Stimulated activated CD4-positive, alpha-beta T cell treated with anti-CD3 and anti-CD28 coated beads, Interleukin-1b, Interleukin-23, amount 100 ng/mL, for 24 hours (primary cell): ENCODE measurements around the gene BIRC5.

Experiments
- DNase-seq, 4 experiments: peaks; one replicate each; pipeline ENCODE4 v3.0.0-alpha.2; 2020; ENCODE audit warnings: low read depth in 4 of 4, low spot score in 1 of 4

BIRC5 gene

DNA sequence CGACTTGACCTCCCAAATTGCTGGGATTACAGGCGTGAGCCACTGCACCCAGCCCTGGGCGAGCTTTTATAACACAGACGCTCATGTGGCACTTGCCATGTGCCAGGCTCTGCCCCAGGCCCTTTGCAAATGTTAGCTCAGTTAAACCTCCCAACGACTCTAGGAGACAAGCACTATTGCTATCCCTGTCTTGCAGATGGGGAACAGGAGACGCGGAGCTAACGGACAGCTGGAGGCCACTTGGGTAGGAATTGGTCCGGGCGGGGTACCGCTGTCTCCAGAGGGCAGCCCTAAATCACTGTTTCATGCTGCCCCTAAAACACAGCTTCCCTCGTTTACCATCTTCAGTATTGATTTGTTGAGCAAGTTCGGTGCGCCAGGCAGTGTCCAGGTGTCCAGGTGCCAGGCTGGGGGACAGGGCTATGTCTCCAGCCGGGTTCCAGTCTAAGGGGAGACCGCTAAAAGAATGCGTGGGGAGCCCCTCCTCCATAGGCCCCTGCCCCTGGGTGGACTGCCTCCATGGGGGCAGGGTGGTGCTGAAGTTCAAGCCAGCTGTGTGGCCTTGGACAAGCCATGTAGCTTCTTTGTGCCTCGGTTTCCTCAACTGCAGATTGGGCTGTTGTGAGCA is 41.1 kb downstream of the BIRC5 start:
- no peak for DNase-seq

DNA sequence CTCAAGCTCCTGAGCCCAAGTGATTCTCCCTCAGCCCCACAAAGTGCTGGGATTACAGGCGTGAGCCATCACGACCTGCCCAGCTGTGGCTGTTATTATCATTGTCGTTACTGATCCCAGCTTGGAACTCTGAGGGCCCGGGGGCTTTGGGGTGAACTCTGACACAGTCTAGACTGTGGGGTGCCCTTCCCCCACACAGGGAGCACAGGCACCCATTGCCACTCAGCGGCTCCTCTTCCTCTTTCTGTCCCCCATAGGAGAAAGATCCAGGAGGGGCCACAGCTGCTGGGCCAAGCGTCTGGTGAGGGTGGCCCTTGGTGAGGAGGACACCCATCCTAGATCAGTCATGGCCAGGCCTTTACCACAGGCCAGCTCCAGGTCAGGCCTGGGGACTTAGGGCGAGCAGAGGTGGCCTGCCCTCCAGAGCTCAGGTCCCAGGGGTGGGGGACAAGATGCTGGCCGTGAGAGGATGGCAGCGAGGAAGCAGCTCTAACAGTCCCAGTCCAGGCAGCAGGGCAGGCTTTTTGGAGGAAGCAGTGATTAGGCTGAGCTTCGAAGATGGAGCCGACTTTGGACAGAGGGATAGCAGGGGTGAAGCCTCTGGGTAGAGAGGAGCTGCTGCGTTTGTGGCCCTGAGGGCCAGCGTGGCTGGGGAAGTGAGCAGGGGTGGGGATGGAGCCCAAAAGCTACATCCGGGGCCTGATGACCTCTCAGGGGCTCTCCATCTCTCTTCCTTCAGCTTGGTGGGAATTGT is 42.1 kb downstream of the BIRC5 start:
- DNase-seq: no peak

DNA sequence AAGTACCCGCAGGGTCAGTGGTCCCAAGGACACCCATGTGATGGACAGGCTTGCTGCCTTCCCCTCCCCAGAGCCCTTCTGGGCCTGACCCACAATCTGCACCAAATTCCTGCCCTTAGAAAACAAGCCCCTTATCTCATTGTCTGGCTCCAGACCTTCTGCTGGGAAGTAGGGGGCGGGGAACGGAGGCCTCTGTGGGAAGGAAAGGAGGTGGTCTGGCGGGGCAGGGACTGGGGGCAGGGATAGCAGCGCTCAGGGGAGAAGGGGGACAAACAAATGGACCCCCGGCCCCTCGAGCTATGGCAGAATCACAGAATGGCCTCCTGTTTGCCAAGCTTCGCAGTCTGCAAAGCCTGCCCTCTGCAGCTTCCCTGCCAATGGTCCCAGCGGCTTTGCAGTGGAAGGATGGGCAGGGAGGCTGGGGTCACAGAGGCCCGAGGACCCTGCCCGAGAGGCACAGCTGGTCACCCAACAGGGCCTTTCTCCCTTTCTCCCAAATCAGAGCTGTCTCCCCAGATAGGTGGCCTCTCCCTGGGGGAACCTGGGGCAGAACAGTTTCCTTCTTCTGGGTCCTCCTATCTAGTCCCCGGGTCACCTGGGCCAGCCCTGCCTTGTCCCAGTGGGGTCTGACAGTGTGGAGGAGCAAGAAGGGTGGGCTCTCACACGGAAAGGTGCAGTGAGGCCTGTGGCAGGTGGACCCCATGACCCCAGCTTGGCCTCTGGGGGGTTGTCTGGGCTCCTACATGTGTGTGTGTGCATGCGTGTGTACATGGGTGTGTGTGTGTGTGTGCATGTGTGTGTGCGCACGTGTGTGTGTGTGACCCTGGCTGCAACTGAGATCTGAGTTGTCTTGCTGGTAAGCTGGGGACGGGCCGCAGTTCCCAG is 42.9 kb downstream of the BIRC5 start:
- no peak for DNase-seq

DNA sequence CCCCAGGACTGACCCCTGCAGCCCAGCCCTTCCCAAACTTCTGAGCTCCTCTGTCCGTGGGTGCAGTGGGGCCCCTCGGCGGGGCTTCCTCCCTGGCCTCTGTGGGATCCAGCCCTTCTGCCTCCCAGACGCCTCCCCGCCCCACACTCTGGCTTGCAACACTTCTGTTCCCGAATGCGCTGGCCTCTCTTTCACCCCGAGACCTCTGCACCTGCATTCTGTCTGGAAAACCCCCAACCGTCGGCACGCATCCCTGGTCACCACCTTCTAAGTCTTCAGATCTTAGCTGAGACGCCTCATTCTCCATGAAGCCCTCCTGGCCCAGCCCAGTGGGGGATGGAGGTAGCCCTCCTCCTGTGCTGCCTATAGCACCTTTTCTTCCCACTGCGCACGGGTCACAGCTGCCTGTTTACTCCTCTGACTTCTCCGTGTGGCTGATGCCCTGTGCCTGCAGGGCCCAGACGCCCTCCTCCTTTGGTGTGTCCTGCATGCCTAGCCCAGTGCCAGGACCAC is 43.8 kb downstream of the BIRC5 start:
- DNase-seq: peak in 1 of 4 experiments; percentile 35

DNA sequence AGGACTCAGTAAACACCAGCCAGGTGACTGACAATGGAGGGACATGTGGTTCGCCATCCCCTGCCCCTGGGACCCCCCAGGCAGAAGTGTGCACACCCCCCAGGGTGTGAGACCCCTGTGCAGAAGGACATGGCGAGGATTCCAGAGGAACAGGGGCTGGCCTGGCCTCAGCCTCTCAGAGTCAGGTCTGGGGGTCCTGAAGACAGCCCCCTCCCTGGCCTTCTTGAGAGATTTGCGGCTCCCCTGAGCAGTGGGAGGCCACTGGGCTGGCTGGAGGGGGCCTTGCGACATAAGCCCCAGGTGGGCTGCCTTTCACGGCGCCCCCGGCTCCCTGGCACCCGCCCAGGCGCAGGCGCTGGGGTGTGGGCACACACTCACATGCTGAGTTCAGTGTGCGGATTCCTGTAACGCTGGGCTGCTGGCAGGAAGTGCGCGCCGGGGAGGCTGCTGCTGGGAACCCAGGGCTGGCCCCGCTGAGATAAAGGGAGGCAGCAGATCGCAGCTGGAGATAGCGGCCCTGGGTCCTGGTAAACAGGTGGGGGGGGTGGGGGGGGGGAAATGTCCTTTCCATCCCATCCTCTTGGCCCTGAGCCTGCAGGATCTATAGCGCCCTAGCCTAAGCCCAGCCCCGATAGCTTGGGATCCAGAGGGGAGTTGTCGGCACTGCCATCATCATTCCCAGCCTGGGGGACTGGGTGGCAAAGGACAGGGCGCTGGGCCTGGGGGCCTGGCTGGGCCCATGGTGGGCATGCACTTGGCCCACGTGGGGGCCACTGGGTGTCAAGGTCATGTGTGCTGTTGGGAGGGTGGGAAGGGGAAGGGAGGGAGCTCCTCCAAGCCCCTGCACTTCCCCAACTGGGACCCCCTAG is 44.5 kb downstream of the BIRC5 start:
- peak in 2 of 4 experiments; percentile 54 to 73 for DNase-seq

DNA sequence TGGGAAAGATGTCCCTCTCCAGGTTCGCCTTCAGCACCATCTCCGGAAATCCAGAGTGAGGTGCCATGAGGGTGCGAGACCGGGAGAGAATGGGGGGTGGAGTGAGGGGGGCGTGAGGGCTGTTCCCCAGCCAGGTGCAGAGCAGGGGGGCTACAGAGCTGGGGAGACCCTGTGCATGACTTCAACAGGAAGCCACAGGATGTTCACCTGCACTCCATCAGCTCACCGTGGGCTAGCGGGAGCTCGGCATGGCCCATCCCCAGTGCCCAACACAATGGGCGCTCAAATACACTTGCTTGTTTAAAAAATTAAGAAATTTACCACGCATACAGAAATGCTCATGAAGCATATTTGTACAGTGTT is 45.1 kb downstream of the BIRC5 start:
- DNase-seq: no peak

DNA sequence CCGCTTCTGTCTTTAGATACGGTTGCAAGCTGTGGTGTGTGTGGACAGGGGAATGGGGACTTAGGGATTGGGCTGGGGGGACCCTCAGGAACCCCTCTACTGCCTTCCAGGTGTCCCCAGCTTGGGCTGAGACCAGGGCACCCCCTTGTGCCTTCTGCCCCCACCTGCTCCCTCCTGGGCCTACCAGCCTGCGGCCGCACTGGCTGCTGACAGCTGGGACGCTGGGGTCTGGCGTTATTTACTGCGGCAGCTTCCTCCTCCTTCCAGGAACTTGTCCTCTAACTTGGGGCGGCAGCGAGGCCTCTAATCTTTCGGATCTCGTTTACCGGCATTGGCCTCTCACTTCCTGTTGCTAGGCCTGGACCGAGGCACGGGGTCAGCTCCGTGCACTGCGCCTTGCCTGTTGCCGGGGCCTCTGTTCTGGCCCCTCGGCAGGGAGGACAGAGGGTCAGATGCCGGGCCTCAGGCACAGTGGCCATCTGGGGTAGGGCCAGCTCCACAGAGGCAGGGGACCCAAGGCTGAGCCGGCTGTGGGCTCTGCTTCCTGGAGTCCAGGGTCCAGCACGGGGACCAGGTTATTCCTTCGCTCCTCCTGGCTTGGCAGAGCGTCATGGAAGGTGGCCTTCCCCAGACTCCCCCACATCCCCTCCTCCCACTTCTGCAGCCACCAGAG is 49.1 kb downstream of the BIRC5 start:
- no peak for DNase-seq

DNA sequence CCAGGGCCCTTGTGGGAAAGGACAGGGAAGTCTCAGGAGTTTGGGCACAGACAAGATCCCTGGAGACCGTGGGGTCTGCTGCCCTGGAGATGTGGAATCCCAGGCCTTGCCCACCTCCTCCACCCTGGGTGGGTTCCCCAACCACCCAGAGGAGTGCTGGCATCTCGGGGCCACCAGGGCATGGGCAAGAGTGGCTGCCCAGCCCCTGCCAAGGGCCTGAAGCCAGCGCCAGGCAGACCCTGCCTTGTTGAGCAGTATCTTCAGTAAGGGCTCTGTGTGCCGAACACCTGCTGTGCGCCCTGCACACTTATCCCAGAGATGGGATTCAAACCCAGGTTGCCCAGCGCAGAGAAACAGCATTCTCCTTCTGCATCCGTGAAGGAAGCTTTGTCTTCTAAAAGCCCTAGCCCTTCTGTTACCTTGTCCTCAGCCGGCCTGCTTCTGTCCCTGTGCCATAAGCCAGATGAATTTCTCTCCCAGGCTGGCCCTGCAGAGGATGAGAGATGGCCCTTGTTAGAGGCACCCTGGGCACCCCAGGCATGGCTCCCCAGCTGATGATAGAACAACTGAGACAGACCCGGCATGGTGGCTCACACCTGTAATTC is 49.8 kb downstream of the BIRC5 start:
- DNase-seq: no peak

DNA sequence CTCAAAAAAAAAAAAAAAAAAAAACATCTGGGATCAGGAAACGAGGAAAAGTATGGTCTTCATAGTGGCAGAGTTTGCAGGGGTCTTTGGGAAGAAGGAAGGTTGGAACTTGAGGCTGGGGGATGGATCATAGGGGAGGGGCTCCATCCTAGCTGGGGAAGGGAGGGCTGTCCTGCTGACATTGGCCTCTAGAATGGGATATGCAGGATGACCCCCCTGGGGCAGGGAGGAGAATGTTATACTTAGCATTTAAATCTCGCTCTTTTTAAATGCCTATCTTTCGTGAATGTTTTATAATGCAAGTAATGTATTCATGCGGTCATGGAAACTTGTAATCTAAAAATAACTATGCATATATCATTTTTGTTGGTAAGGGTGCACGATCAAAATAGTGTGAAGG is 50.5 kb downstream of the BIRC5 start:
- DNase-seq: no peak

DNA sequence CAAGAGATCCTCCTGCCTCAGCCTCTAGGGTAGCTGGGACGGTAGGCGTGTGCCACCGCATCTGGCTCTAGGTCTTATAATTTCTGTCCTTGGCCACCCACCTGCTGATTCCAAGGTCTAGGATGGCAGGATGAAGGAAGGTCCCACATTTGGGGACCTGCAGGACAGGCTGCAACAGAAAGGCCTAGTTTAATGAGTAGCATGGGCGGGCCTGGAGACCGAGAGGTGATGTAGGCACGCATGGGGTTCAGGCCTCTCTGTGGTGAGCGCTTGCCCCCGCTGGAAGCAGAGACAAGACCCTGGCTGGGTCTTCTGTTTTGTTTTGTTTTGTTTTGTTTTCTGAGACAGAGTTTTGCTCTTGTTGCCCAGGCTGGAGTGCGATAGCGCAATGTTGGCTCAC is 51.1 kb downstream of the BIRC5 start:
- DNase-seq: no peak

DNA sequence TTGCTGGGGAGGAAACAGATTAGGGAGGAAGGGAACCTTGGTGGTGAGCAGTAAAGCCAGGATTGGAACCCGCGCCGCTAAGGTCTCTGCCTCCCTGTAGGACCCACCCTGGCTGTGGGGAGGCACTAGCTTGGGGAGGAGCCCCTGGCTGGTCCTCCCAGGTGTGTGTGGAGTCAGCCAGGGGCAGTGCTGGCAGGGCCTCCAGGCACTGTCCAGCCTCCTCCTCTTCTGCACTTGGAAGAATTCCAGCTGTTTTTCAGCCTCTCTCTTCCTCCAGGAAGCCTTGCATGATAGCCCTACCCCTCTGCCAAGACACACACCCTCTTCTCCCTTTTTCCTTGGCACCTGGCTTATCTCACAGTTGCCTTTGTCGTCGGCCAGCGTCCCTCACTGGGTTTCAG is 52.2 kb downstream of the BIRC5 start:
- no peak for DNase-seq

DNA sequence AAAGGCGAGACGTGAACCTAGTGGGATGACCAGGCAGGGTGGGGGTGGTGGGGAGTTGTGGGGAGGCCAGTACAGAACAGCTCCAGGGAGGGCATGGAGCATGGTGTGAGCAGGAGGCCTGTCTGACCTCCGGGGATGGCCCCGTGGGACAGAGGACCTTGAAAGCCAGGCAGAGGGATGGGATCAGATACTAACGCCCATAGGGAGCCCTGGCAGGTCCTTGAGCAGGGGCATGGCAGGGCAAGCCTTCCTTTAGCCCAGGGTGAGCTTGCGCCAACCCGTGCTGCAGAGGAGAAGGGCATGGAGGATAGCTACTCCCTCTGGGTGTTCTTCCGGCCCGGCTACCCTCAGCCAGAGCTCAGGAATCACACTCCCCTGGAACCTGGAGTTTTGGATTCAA is 52.7 kb downstream of the BIRC5 start:
- DNase-seq: no peak

DNA sequence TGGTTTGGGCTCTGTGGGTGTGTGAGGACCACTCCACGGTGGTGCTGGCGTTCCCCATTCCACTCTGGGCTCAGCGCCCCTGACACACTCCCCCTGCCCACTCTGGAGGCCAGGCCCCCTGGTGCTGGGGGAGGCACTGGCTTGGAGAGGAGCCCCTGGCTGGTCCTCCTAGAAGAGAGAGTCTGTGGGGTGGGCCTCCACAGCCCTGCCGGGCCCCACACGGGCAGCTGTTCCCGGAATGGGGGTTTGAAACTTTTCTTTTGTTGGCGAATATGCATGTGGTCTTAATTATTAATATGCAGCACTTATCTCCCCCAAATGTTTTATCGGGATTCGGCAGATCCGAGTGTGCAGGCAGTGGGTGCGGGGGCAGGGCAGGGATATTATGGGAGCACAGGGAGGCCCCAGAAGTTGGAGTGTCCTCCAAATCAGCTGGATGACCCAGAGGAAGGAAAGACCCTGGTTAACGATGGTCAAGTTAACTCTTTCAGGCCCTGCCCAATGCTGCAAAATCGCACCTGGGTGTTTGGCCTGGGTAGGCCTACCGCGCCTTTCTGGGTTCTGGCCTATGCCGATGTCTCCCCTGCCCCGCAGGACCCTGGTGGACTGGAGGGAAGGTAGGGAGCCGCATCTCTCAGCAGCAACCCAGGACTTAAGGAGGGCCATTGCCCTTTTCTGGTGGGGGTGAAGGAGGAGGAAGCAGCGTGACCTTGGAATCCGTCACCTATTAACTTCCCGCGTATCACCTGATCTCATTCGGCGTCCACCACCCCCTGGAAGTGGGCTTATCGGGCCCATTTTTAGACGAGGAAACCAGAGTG is 53.4 kb downstream of the BIRC5 start:
- no peak for DNase-seq

DNA sequence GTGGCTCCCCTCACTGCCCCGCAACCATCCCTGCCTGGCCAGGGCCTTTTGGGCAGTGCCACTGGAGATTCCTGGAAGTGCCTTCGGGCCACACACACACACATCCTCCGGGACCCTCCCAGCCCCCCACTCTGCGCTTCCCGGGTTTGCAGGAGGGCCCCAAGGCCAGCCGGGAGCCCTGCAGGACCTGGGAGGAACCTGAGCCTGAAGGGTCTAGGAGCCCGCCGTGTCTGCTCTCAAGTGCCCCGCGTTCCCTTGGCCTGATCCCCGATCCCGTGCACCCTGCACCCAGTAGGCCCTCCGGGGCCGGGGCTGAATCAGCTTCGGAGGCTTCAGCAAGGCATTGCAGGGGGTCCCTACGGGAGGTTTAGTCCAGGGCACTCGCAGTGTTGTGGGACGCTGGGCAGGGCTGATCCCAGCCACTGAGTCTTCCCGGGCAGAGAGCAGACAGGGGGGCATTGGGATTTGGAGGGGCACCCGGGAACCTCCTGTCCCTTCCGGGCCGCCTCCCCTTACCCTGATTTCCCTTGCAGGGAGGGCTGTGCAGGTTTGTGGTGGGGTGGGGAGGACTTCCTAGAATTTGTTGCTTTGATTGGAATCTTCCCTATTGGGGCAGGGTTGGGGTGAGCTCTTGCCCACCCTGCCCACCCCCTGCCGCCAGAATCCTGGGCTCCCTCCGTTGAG is 54.3 kb downstream of the BIRC5 start:
- no peak for DNase-seq

DNA sequence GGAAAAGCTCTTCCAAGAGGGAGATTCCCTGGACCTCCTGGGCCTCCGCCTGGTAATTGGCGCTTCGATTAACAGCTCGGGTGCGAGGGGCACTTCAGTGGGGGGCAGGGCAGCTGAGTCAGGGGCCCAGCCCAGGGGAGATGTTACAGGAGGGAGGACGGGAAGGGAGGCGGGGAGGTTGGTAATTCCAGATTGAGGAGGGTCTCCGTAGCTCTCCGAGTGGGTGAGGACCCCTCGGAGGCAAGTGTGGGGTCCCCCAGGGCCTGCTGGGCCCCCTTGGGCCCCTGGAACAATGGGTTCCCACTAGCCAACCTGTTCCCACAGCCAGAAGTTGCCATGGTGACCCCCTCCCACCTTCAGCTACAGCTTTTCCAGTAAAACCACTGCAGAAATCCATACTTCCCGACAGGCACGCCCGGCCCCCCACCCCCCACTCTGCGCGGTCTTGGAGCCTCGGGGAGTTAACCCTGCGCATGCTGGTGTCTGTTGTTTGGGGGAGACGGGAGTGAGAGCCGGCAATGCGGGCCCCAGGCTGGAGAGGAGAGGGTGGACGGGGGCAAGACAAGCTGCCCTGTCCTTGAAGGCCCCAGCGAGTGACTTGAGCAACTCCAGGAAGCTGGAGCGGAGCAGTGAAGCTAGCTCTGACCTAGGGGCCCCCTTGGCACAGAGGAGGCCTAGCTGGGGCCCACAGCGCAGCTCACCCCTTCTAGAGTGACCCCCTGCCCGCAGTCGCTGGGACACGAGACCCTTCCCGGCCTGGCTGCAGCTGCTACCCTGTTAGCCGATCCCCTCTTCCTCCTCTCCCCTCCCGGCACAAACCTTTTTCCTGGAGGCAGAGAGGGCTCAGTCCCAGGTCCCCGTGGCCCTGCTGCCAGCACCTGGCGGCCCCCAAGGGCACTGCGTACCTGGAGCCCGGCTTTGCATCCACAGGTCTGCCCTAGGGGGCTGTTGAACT is 55.2 kb downstream of the BIRC5 start:
- DNase-seq: no peak

DNA sequence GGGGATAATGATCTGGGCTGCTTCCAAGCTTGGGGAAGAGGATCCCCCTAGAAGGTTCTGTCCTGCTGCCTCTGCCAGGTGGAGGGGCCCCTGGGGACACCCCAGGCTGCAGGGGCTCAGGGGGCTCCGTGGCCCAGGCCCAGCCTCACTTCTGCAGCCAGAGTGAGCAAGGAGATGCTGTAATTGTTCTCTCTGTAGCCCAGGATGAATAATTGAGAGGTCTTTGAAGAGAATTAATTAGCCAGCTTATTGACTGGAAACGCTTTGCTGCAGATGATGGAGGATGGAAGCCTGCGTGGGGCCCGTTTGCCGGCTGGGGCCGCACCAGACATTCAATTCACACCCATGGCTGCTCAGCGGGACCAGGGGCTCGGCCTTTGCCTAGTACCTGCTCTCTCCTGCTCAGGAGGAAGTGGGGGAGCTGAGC is 55.9 kb downstream of the BIRC5 start:
- DNase-seq: no peak

DNA sequence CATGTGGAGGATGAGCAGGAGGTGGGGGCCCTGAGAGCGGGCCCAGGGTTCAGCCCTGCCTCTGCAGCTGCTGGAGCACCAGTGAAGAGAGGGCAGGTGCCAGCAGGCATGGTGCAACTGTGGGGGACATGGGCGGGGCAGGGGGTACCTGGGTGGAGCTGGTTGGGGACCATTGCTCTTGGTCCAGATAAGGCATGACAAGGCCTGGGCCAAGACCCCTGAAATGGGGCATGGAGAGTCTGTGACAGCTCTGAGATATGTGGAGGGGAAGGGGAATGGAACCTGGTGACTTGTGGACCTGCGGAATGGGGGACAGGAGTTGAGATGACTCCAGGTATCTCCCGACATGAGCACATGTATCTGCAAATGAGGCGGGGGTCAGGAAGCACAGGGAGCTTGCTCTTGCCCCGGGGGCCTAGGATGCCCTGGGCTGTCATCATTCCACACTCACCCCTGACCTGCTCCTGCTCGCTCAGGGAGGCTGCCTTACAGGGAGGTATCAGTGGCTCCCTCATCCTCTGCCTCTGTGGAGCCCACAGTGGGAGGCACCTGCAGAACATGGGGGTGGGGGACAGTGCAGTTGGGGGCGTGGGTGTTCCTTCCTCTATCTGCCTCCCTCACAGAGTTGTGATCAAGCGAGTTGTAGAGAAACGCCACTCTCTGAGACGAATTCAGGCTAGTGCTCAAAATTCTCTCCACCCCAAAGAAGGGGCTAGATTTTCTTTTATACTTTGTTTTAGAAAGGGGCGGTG is 57.5 kb downstream of the BIRC5 start:
- no peak for DNase-seq
